ENCODE measurements around the gene SSC5D. TPM values are rescaled to one million over a fixed set of nuclear protein-coding genes. Genes with fewer than 3 reads are reported as not detected.

The SSC5D gene
- total and polyA plus RNA-seq, 3 donors from 2014 or later, result 6.4 to 10.7 (median 6.9) TPM

DNA sequence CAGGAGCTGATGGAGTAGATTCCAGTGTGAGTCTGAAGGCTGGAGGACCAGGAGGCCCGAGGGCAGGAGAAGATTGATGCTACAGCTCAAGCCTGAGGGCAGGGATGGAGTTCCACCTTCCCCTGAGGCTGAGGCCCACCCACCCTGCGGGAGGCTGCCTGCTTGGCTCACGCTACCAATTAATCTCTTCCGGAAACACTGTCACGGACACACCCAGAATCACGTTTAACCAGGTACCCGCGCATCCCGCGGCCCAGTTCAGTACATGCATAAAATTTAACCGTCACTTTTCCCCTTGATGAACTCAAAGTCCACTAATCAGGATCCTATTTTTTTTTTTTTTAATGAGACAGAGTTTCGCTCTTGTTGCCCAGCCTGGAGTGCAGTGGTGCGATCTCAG, 17.0 kb upstream of the SSC5D start:
- no peak for DNase-seq
- no peak overlapping the region for H3K4me3 ChIP-seq
- no peak overlapping the region for H3K27ac ChIP-seq
- TF ChIP-seq POLR2A (IDR thresholded peaks at IDR 0.05), result no peak
- no peak for TF ChIP-seq CTCF (IDR thresholded peaks at IDR 0.05)
- peaks cover 13% of the 10 kb centered on the region for H3K4me1 ChIP-seq
- H3K27me3 ChIP-seq, result no peaks in the 10 kb centered on the region
- no peaks in the 10 kb centered on the region for H3K9me3 ChIP-seq
- H3K36me3 ChIP-seq (ENCODE audit: low read depth, missing control alignments), result no peaks in the 10 kb centered on the region
- intact Hi-C loops (cut with DNase I; ENCODE audit: low total_unique reads), result no loop called here
- WGBS, 2 donors, result 85 to 91% methylated on average over 13 of the region's 13 CpGs

DNA sequence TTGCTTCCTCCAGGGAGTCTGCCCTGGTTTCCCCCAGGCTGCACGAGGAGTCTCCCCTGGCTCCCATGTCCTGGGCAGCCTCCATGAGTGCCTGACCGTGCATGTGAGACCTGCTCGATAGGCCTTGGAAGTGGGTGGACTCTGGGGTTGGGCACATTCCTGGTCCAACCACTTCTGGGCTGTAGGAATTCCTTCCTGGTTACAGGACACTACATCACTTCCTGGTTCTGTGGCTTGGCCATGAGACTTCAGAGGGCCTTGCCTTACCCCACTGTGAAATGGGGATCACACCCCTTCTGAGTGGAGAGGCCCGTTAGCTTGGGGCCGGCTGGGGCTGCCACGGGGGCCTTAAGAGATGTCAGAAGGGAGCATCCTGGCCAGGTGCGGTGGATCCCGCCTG, 15.8 kb upstream of the SSC5D start:
- TF ChIP-seq POLR2A (IDR thresholded peaks at IDR 0.05) (no peak), CTCF (IDR thresholded peaks at IDR 0.05) (no peak)
- Histone ChIP-seq H3K4me3 (no peak overlapping the region), H3K9me3 (no peaks in the 10 kb centered on the region), H3K36me3 (ENCODE audit: low read depth, missing control alignments) (no peaks in the 10 kb centered on the region), H3K4me1 (peaks cover 12% of the 10 kb centered on the region), H3K27ac (no peak overlapping the region), H3K27me3 (no peaks in the 10 kb centered on the region)
- WGBS, 2 donors, result 86 to 88% methylated on average over 4 to 8 of the region's 8 CpGs
- no peak for DNase-seq
- intact Hi-C loops (cut with DNase I; ENCODE audit: low total_unique reads), result no loop called here

DNA sequence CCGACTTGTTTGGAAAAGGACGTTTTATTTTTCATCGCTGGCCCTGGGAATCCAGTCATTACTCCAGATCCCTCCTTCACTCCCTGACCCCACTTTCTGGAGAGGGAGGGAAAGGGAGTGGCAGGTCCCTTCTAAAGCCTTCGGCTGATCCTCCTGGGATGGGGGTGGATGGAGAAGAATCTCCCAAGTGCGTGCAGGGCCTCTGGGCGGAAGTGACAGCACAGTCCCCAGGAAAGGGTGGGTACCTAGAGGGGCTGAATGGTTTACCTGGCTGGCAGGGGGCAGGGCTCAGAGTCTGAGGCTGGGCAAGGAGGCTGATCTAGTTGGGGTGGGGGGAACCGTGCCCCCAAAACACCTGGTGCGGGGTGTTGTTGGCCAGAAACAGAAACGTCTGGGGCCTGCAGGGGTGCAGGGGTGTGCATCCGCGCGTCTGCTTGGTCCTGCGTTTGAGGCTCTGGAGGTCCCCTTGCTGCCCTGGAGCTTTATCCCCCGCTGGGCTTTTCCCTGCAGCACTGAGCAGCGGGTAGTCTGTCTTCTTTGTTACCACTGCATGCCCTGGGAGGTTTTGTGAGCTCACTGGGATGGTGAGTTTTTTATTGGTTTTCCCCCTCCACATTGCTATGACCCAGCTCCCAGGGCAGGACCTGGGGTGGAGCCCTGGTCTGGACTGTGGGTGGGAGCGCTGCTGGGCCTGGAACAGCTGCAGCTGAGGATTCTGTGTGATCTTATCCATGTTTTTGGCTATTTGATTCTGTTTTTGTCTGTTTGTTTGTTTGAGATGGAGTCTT, 14.8 kb upstream of the SSC5D start:
- H3K27me3 ChIP-seq, result no peaks in the 10 kb centered on the region
- WGBS, 2 donors, result 75 to 76% methylated on average over 16 of the region's 16 CpGs
- intact Hi-C loops (cut with DNase I; ENCODE audit: low total_unique reads), result no loop called here
- no peak for DNase-seq
- no peaks in the 10 kb centered on the region for H3K36me3 ChIP-seq (ENCODE audit: low read depth, missing control alignments)
- H3K4me1 ChIP-seq, result peaks cover 13% of the 10 kb centered on the region
- TF ChIP-seq POLR2A (IDR thresholded peaks at IDR 0.05), result no peak
- TF ChIP-seq CTCF (IDR thresholded peaks at IDR 0.05), result no peak
- no peaks in the 10 kb centered on the region for H3K9me3 ChIP-seq
- H3K4me3 ChIP-seq, result no peak overlapping the region
- H3K27ac ChIP-seq, result no peak overlapping the region

- H3K27me3 ChIP-seq, result no peaks in the 10 kb centered on the region
- no peaks in the 10 kb centered on the region for H3K36me3 ChIP-seq (ENCODE audit: low read depth, missing control alignments)
- H3K4me3 ChIP-seq, result no peak overlapping the region
- intact Hi-C loops (cut with DNase I; ENCODE audit: low total_unique reads), result no loop called here
- WGBS, 2 donors, result 80 to 87% methylated on average over 16 to 19 of the region's 19 CpGs
- H3K9me3 ChIP-seq, result no peaks in the 10 kb centered on the region
- TF ChIP-seq CTCF (IDR thresholded peaks at IDR 0.05) (no peak), POLR2A (IDR thresholded peaks at IDR 0.05) (no peak)
- DNase-seq, result no peak
- H3K4me1 ChIP-seq, result peaks cover 21% of the 10 kb centered on the region
- H3K27ac ChIP-seq, result no peak overlapping the region
Observed at GRCh38 chr19:55474269-55475265, 13.7 kb upstream of the SSC5D start.
